ENCODE results near the gene TCEA2. TPM values are rescaled to one million over a fixed set of nuclear protein-coding genes. Genes with fewer than 3 reads are reported as not detected.

The TCEA2 gene
- total RNA-seq, 1 donor from 2014 or later, result 123 TPM

DNA sequence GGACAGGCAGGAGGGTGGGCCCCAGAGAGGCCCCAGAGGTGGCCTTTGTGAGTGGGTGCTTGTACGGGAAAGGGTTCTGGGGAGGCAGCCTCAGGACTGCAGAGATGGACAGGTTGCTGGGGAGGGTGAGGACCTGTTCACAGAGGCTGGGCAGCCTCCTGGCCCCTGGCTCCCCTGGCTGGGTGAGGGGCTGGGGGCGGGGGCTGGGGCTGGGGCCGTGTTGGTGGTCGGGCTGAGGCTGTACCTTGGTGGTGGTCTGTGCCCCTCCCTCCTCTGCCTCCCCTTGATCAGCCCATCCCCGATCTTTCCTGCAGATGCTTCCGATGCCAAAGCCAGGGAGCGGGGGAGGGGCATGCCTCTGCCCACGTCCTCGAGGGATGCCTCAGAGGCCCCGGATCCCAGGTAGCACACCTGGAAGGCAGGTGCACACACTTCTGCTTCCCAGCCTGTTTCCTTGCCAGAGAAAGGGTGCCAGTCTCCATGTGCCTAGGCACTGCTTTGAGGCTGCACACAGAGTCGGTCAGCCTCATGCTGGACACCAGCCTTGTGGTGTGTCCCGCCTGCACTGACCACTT is 4.8 kb downstream of the TCEA2 start:
- Mint-ChIP-seq H3K4me1 (ENCODE audit: unreplicated experiment) (peaks cover 18% of the 10 kb centered on the region), H3K9me3 (ENCODE audit: unreplicated experiment) (no peaks in the 10 kb centered on the region), H3K4me3 (ENCODE audit: unreplicated experiment) (no peak overlapping the region), H3K27me3 (ENCODE audit: unreplicated experiment) (peaks cover 10% of the 10 kb centered on the region), H3K27ac (ENCODE audit: unreplicated experiment) (no peak overlapping the region), H3K36me3 (ENCODE audit: low read depth, unreplicated experiment) (peaks cover 5% of the 10 kb centered on the region)
- DNase-seq (ENCODE audit: low spot score), result no peak
- no peak for TF ChIP-seq CTCF (IDR thresholded peaks at IDR 0.05; ENCODE audit: unreplicated experiment)

- no peak for DNase-seq (ENCODE audit: low spot score)
- H3K4me1 Mint-ChIP-seq (ENCODE audit: unreplicated experiment), result peaks cover 18% of the 10 kb centered on the region
- H3K9me3 Mint-ChIP-seq (ENCODE audit: unreplicated experiment), result no peaks in the 10 kb centered on the region
- no peak overlapping the region for H3K27ac Mint-ChIP-seq (ENCODE audit: unreplicated experiment)
- H3K36me3 Mint-ChIP-seq (ENCODE audit: low read depth, unreplicated experiment), result peaks cover 5% of the 10 kb centered on the region
- no peak for TF ChIP-seq CTCF (IDR thresholded peaks at IDR 0.05; ENCODE audit: unreplicated experiment)
- no peak overlapping the region for H3K4me3 Mint-ChIP-seq (ENCODE audit: unreplicated experiment)
- H3K27me3 Mint-ChIP-seq (ENCODE audit: unreplicated experiment), result peaks cover 10% of the 10 kb centered on the region
These were observed 5.6 kb downstream of the TCEA2 start for GRCh38 chr20:64068386-64069208.

DNA sequence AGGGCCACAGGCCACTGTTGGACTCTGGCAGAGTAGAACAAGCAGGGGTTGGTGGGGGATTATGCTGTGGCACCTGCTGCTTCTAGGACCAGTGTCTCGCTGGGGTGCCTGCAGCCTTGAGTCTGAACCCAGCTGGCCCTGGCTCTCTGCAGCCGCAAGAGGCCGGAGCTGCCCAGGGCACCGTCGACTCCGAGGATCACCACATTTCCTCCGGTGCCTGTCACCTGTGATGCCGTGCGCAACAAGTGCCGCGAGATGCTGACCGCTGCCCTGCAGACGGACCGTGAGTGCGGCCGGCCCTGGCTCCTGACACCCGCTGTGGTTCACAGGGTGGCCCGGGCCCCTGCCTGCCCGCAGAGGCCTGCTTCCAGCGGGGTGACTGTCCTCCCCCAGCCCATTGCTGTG is 6.2 kb downstream of the TCEA2 start:
- no peak for DNase-seq (ENCODE audit: low spot score)
- Mint-ChIP-seq H3K27ac (ENCODE audit: unreplicated experiment) (no peak overlapping the region), H3K4me1 (ENCODE audit: unreplicated experiment) (peaks cover 12% of the 10 kb centered on the region), H3K9me3 (ENCODE audit: unreplicated experiment) (no peaks in the 10 kb centered on the region), H3K4me3 (ENCODE audit: unreplicated experiment) (no peak overlapping the region), H3K36me3 (ENCODE audit: low read depth, unreplicated experiment) (no peaks in the 10 kb centered on the region), H3K27me3 (ENCODE audit: unreplicated experiment) (peaks cover 11% of the 10 kb centered on the region)
- TF ChIP-seq CTCF (IDR thresholded peaks at IDR 0.05; ENCODE audit: unreplicated experiment), result no peak

DNA sequence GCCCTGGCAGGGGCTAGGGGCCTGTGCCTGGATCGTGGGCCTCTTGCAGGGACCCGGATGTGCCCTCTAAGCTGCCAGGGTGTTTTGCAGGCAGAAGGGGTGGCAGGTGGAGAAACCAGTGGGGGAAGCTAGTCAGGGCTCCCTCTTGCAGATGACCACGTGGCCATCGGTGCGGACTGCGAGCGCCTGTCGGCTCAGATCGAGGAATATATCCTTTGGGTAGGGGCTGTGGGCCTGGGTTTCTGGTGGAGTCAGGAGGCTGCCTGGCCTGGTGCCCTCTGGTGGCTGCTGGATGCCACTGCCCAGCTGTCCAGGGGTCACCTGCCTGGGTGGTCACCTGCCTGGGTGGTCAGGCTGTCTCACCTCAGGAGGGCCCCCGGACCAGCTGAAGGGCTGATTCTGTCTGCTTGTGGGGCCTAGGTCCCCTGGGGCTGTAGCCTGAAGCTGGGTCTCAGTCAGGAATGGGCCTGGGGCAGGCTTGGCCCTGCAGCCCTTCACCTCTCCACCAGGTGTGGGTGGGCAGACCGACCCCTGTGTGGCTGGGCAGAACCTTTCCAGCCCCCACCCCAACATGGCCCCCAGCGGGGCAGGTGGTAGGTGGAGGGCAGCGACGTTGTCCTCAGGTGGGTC is 6.7 kb downstream of the TCEA2 start:
- peaks cover 10% of the 10 kb centered on the region for H3K4me1 Mint-ChIP-seq (ENCODE audit: unreplicated experiment)
- no peak overlapping the region for H3K4me3 Mint-ChIP-seq (ENCODE audit: unreplicated experiment)
- no peak overlapping the region for H3K27ac Mint-ChIP-seq (ENCODE audit: unreplicated experiment)
- H3K27me3 Mint-ChIP-seq (ENCODE audit: unreplicated experiment), result peaks cover 9% of the 10 kb centered on the region
- H3K9me3 Mint-ChIP-seq (ENCODE audit: unreplicated experiment), result no peaks in the 10 kb centered on the region
- no peaks in the 10 kb centered on the region for H3K36me3 Mint-ChIP-seq (ENCODE audit: low read depth, unreplicated experiment)
- peak; percentile 80 for TF ChIP-seq CTCF (IDR thresholded peaks at IDR 0.05; ENCODE audit: unreplicated experiment)
- DNase-seq (ENCODE audit: low spot score), result peak; percentile 75
